Tibial nerve (tissue), 4 donors: Measurements from ENCODE around the gene PSMD12.

Experiments
- CTCF ChIP-seq, 5 experiments: fragments of 200-600 bp in 3 of 5; fragments of 450-650 bp in 2 of 5; sonication (generic) in 3 of 5; IDR thresholded peaks; one replicate each; pipeline ENCODE4 v1.5.1; 2016 to 2019; ENCODE audit warnings: antibody characterized with exemption in 5 of 5, mild to moderate bottlenecking in 3 of 5, moderate library complexity in 2 of 5
- EP300 ChIP-seq, 2 donors: sonication (generic); formaldehyde crosslinking; IDR thresholded peaks; one replicate each; pipeline ENCODE4 v1.6.1; 2017; ENCODE audit warnings: antibody characterized with exemption in 2 of 2, mild to moderate bottlenecking in 1 of 2
- POLR2A ChIP-seq, 2 donors: fragments of 450-650 bp; IDR thresholded peaks; one replicate each; pipeline ENCODE4 v1.6.1; 2017; ENCODE audit warnings: antibody characterized with exemption in 2 of 2, mild to moderate bottlenecking in 2 of 2, moderate library complexity in 2 of 2

- TF ChIP-seq CTCF (IDR thresholded peaks at IDR 0.05), result no peak
- no peak for TF ChIP-seq POLR2A (IDR thresholded peaks at IDR 0.05)
- no peak for TF ChIP-seq EP300 (IDR thresholded peaks at IDR 0.05)
Observed at GRCh38 chr17:67414130-67414529, 47.8 kb upstream of the PSMD12 start.
